ENCODE measurements around the gene PYROXD2. TPM values are rescaled to one million over a fixed set of nuclear protein-coding genes. Genes with fewer than 3 reads are reported as not detected.

The PYROXD2 gene
- total and polyA plus RNA-seq, 2 experiments from 2014 or later = 1.3 to 2.6 TPM

DNA sequence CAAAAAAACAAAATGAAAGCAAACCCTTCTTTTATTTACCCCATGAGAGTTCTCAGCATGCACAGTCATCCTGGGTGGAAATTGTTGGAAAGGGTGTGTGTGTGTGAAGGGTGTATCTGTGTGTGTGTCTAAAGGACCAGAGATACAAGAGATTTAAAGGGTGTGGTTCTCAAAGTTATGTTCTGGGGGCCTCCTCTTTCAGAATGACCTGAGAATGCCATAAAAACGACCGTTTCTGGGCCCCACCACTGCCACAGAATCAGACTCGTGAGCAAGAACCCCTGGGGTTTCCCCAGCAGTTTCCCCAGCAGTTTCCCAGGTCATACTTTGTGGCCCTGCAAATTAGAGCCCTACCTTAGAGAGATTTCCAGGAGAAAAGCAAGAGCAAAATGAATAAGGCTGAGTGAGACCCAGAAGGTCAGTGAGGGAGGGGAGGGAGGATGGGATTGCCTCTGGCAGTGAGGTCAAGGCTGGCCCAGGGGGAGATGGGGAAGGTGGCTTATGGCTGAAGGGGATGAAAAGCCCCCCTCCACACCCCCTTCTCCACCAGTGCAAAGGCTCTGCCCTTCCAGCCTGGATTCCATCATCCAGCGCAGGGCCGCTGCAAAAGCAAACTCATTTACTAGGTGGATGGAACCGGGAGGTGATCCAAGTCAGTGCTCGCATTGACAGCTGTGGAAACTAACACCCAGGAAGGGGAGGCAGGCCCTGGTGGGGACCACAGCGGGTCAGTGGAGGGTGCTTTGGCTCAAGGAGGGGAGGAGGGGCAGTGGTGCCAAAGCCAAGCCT lies 10.2 kb downstream of the PYROXD2 start:
- Mint-ChIP-seq H3K27ac (no peak overlapping the region), H3K36me3 (ENCODE audit: low read depth) (no peaks in the 10 kb centered on the region; the same call in 2 of the 3 replicates), H3K4me1 (peaks cover 8% of the 10 kb centered on the region), H3K4me3 (no peak overlapping the region), H3K27me3 (ENCODE audit: insufficient read depth, low read depth, poor library complexity) (peaks cover 4% of the 10 kb centered on the region), H3K9me3 (no peaks in the 10 kb centered on the region)
- H3K4me2 ChIP-seq = no peak overlapping the region
- H3K27ac ChIP-seq (ENCODE audit: low read depth) = no peak overlapping the region
- H3K4me3 ChIP-seq = no peak overlapping the region
- H3K27me3 ChIP-seq (ENCODE audit: insufficient read depth) = no peaks in the 10 kb centered on the region
- H2AFZ ChIP-seq = no peak overlapping the region
- no peaks in the 10 kb centered on the region for H3K36me3 ChIP-seq (ENCODE audit: insufficient read depth)
- no peak for TF ChIP-seq ZNF462 (CRISPR knock-in tag; IDR thresholded peaks at IDR 0.05)
- TF ChIP-seq, protein P1, sequence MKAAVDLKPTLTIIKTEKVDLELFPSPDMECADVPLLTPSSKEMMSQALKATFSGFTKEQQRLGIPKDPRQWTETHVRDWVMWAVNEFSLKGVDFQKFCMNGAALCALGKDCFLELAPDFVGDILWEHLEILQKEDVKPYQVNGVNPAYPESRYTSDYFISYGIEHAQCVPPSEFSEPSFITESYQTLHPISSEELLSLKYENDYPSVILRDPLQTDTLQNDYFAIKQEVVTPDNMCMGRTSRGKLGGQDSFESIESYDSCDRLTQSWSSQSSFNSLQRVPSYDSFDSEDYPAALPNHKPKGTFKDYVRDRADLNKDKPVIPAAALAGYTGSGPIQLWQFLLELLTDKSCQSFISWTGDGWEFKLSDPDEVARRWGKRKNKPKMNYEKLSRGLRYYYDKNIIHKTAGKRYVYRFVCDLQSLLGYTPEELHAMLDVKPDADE (IDR thresholded peaks at IDR 0.05) = no peak
- no peak for TF ChIP-seq ZNF114 (CRISPR knock-in tag; IDR thresholded peaks at IDR 0.05)
- no peak for TF ChIP-seq REST (IDR thresholded peaks at IDR 0.05; ENCODE audit: unreplicated experiment)
- no peak for TF ChIP-seq ZNF331 (CRISPR knock-in tag; IDR thresholded peaks at IDR 0.05; ENCODE audit: low read depth)
- TF ChIP-seq, protein P2, sequence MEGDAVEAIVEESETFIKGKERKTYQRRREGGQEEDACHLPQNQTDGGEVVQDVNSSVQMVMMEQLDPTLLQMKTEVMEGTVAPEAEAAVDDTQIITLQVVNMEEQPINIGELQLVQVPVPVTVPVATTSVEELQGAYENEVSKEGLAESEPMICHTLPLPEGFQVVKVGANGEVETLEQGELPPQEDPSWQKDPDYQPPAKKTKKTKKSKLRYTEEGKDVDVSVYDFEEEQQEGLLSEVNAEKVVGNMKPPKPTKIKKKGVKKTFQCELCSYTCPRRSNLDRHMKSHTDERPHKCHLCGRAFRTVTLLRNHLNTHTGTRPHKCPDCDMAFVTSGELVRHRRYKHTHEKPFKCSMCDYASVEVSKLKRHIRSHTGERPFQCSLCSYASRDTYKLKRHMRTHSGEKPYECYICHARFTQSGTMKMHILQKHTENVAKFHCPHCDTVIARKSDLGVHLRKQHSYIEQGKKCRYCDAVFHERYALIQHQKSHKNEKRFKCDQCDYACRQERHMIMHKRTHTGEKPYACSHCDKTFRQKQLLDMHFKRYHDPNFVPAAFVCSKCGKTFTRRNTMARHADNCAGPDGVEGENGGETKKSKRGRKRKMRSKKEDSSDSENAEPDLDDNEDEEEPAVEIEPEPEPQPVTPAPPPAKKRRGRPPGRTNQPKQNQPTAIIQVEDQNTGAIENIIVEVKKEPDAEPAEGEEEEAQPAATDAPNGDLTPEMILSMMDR (conservative IDR thresholded peaks at IDR 0.05; ENCODE audit: low read depth in 2 of 2) = no peak
- no peak for TF ChIP-seq STAT1 (IDR thresholded peaks at IDR 0.05; ENCODE audit: unreplicated experiment)
- TF ChIP-seq POLR2AphosphoS5 (IDR thresholded peaks at IDR 0.05; ENCODE audit: low read depth) = no peak
- no peak for TF ChIP-seq NANOG (IDR thresholded peaks at IDR 0.05; ENCODE audit: borderline replicate concordance)
- TF ChIP-seq EZH2 (IDR thresholded peaks at IDR 0.05; ENCODE audit: low read depth, unreplicated experiment) = no peak
- TF ChIP-seq CREB1 (CRISPR knock-in tag; IDR thresholded peaks at IDR 0.05; ENCODE audit: low read depth) = no peak
- TF ChIP-seq EZH2phosphoT487 (IDR thresholded peaks at IDR 0.05; ENCODE audit: unreplicated experiment) = no peak
- TF ChIP-seq JUNB (IDR thresholded peaks at IDR 0.05; ENCODE audit: unreplicated experiment) = no peak
- peaks cover 8% of the 10 kb centered on the region; the same call in 1 of the 2 replicates for H3K9me2 ChIP-seq (ENCODE audit: insufficient read depth)
- H3K4me1 ChIP-seq (ENCODE audit: insufficient read depth) = no peaks in the 10 kb centered on the region
- no peaks in the 10 kb centered on the region for H3K79me2 ChIP-seq (replicated peaks; ENCODE audit: insufficient read depth)
- DNase-seq (ENCODE audit: low spot score) (no peak), ATAC-seq (no peak)
- no peaks in the 10 kb centered on the region for H3F3A ChIP-seq (replicated peaks; ENCODE audit: low read depth)
- H4K20me1 ChIP-seq (replicated peaks; ENCODE audit: insufficient read depth) = no peaks in the 10 kb centered on the region
